Thymus (tissue), 11 donors: ENCODE measurements around the gene NFXL1. TPM values are rescaled to one million over a fixed set of nuclear protein-coding genes. Genes with fewer than 3 reads are reported as not detected.

Source experiments
- DNase-seq, 9 donors: peaks; one replicate each; pipeline ENCODE4 v3.0.0-alpha.2; 2013; ENCODE audit warnings: low spot score in 9 of 9, low read depth in 6 of 9, missing footprints in 1 of 9
- H3K27ac ChIP-seq, 2 donors: one replicate each; pipeline ENCODE4 v1.5.1; 2013; ENCODE audit warnings: control low read depth in 1 of 2, low read depth in 1 of 2, low read length in 1 of 2, mild to moderate bottlenecking in 1 of 2, moderate library complexity in 1 of 2
- H3K27me3 ChIP-seq, 2 donors: one replicate each; pipeline ENCODE4 v1.5.1; 2013; ENCODE audit warnings: low read length in 1 of 2; ENCODE audit not compliant: control insufficient read depth in 2 of 2, insufficient read depth in 1 of 2
- H3K36me3 ChIP-seq, 2 donors: one replicate each; pipeline ENCODE4 v1.5.1; 2013; ENCODE audit warnings: low read length in 1 of 2, mild to moderate bottlenecking in 1 of 2, moderate library complexity in 1 of 2; ENCODE audit not compliant: control insufficient read depth in 2 of 2, insufficient read depth in 2 of 2
- H3K4me1 ChIP-seq, 2 donors: one replicate each; pipeline ENCODE4 v1.5.1; 2013; ENCODE audit warnings: low read length in 2 of 2; ENCODE audit not compliant: control insufficient read depth in 2 of 2, insufficient read depth in 2 of 2
- H3K4me3 ChIP-seq, 2 donors: one replicate each; pipeline ENCODE4 v1.5.1; 2013; ENCODE audit warnings: low read length in 2 of 2, control low read depth in 1 of 2, mild to moderate bottlenecking in 1 of 2
- H3K9me3 ChIP-seq, 2 donors: one replicate each; pipeline ENCODE4 v1.5.1; 2013; ENCODE audit warnings: low read length in 1 of 2, mild to moderate bottlenecking in 1 of 2; ENCODE audit not compliant: control insufficient read depth in 2 of 2, insufficient read depth in 1 of 2
- WGBS: extraction: QIAGEN DNeasy Blood & Tissue Kit; methylation state at CpG from one replicate; pipeline ENCODE4 v1.1.7; 2013; 5-methylcytosine and 5-hydroxymethylcytosine counted together
- polyA plus RNA-seq: library from polyadenylated mRNA; stranded (reverse); fragments of 200-250 nt; gene quantifications from one replicate; pipeline ENCODE4 v1.2.3, GENCODE V29; 2013
- total RNA-seq: library from RNA; stranded (reverse); fragments of 120-200 nt; gene quantifications from one replicate; pipeline ENCODE4 v1.2.4, GENCODE V29; 2013
- donor health status: healthy.

NFXL1 gene
- total and polyA plus RNA-seq, 2 donors, result 5.9 to 8.7 TPM

GRCh38 chr4:47840291-47840690, 74.1 kb downstream of the NFXL1 start:
- Histone ChIP-seq H3K27me3 (peaks cover 0 to 29% of the 10 kb centered on the region in 2 donors), H3K9me3 (no peaks in the 10 kb centered on the region), H3K36me3 (no peaks in the 10 kb centered on the region), H3K27ac (no peak overlapping the region), H3K4me1 (peaks cover 0 to 24% of the 10 kb centered on the region in 2 donors), H3K4me3 (no peak overlapping the region)
- DNase-seq, result no peak
- WGBS, result 97% methylated on average over 1 of the region's 1 CpG

- no peak overlapping the region for H3K27ac ChIP-seq
- WGBS, result 86% methylated on average over 5 of the region's 5 CpGs
- no peak overlapping the region for H3K4me3 ChIP-seq
- peaks cover 0 to 24% of the 10 kb centered on the region in 2 donors for H3K4me1 ChIP-seq
- DNase-seq, result peak in 2 of 9 donors; percentile 24 to 52
- H3K27me3 ChIP-seq, result peaks cover 0 to 31% of the 10 kb centered on the region in 2 donors
- no peaks in the 10 kb centered on the region for H3K36me3 ChIP-seq
- no peaks in the 10 kb centered on the region for H3K9me3 ChIP-seq
These were observed 75.1 kb downstream of the NFXL1 start for GRCh38 chr4:47839259-47839658.

DNA sequence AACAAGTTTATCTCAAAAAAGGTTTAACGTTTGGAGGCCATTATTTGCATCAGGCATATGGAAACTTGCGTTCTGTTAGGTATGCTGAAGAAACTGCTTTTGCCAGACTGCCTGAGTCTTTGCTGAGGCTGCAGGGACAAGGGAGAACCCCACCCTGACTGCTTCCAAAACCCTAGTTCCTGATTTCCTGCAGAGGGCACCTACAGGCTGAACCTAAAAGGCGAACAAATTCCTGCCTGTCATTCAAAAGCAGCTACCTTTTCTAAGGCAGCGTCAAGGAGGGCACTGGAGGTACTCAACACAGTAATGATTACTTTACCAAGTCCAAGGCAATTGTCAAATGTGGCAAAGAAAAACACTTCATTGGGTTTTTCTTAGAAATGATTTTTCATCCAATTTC, 75.9 kb downstream of the NFXL1 start:
- no peaks in the 10 kb centered on the region for H3K9me3 ChIP-seq
- peaks cover 0 to 31% of the 10 kb centered on the region in 2 donors for H3K27me3 ChIP-seq
- H3K36me3 ChIP-seq, result no peaks in the 10 kb centered on the region
- peaks cover 0 to 24% of the 10 kb centered on the region in 2 donors for H3K4me1 ChIP-seq
- DNase-seq, result no peak
- H3K4me3 ChIP-seq, result no peak overlapping the region
- WGBS, result 89% methylated on average over 4 of the region's 4 CpGs
- no peak overlapping the region for H3K27ac ChIP-seq

DNA sequence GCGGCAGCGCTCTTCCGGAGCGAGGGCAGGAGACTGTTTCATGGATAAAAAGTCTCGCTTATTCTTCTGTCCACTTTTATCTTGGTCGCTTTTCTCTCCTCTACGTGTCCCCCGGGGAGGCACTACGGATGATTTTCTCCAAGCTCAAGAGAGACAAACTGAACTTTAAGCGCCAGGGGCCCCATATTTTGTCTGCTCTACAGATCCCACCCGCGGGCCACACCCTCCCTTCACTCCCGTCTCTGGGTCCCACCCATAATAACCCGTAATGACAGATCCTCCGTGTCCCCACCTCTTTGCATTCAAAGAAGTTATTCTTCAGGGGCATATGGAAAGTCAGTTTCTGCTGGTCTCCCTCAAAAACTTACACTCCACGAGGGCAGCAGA, 76.5 kb downstream of the NFXL1 start, which contains the start of gene CORIN:
Gene CORIN, minus strand, starts transcription at position 160 of the 387 bp plus-strand sequence. Its CDS starts 118 bp downstream, at position 42.
- peaks cover 0 to 24% of the 10 kb centered on the region in 2 donors for H3K4me1 ChIP-seq
- no peaks in the 10 kb centered on the region for H3K36me3 ChIP-seq
- DNase-seq, result peak in 2 of 9 donors; percentile 8 to 33
- H3K27me3 ChIP-seq, result peaks cover 0 to 31% of the 10 kb centered on the region in 2 donors
- H3K27ac ChIP-seq, result no peak within 1 kb of the TSS
- 11% methylated on average over 16 of the region's 16 CpGs for WGBS
- H3K9me3 ChIP-seq, result no peaks in the 10 kb centered on the region
- H3K4me3 ChIP-seq, result peak within 1 kb of the TSS; percentile 56 to 58

GRCh38 chr4:47837094-47837907, 77.1 kb downstream of the NFXL1 start:
- DNase-seq, result peak in 5 of 9 donors; percentile 32 to 76 (median 59)
- Histone ChIP-seq H3K4me1 (peaks cover 0 to 24% of the 10 kb centered on the region in 2 donors), H3K9me3 (no peaks in the 10 kb centered on the region), H3K27me3 (peaks cover 0 to 31% of the 10 kb centered on the region in 2 donors), H3K36me3 (no peaks in the 10 kb centered on the region), H3K27ac (no peak overlapping the region), H3K4me3 (peak overlapping the region; percentile 56 to 58)
- WGBS, result under 1% methylated on average over 58 of the region's 58 CpGs

GRCh38 chr4:47836641-47837093, 77.7 kb downstream of the NFXL1 start:
- under 1% methylated on average over 27 of the region's 27 CpGs for WGBS
- Histone ChIP-seq H3K27me3 (peaks cover 0 to 31% of the 10 kb centered on the region in 2 donors), H3K36me3 (no peaks in the 10 kb centered on the region), H3K9me3 (no peaks in the 10 kb centered on the region), H3K27ac (no peak overlapping the region), H3K4me3 (peak overlapping the region; percentile 56 to 58), H3K4me1 (peaks cover 0 to 24% of the 10 kb centered on the region in 2 donors)
- peak in 5 of 9 donors; percentile 24 to 73 (median 59) for DNase-seq

DNA sequence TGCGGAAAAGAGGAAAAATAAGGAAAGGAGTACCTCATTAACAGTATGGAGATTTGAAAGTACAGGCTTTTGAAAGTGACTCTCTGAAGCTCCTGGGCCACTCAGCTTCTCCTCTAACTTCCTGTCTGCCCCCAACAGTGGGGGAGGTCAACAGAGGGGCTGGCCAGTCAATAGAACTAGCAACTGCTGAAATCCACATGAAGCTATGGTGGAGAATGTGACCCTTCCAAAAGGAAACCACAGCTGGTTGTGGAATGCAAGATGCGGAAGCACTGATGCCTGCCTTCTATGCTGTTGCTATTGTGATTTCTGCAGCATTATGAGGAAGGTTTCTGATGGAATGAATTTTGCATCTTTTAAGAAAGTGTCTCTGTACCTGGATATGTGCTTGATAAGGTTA, 78.9 kb downstream of the NFXL1 start:
- Histone ChIP-seq H3K4me3 (no peak overlapping the region), H3K27ac (no peak overlapping the region), H3K36me3 (no peaks in the 10 kb centered on the region), H3K4me1 (peaks cover 0 to 24% of the 10 kb centered on the region in 2 donors), H3K9me3 (no peaks in the 10 kb centered on the region), H3K27me3 (peaks cover 0 to 31% of the 10 kb centered on the region in 2 donors)
- 74% methylated on average over 2 of the region's 2 CpGs for WGBS
- DNase-seq, result no peak

GRCh38 chr4:47831026-47831679, 83.2 kb downstream of the NFXL1 start:
- Histone ChIP-seq H3K27ac (no peak overlapping the region), H3K4me3 (no peak overlapping the region), H3K36me3 (no peaks in the 10 kb centered on the region), H3K9me3 (no peaks in the 10 kb centered on the region), H3K27me3 (peaks cover 0 to 11% of the 10 kb centered on the region in 2 donors), H3K4me1 (peaks cover 9 to 12% of the 10 kb centered on the region in 2 donors)
- DNase-seq, result no peak
- 92% methylated on average over 5 of the region's 5 CpGs for WGBS
